Measurements from ENCODE around the gene PIK3R5. TPM values are rescaled to one million over a fixed set of nuclear protein-coding genes. Genes with fewer than 3 reads are reported as not detected.
"Not testable (repeated sequence)": the region's sequence is repeated elsewhere in the genome, so short reads cannot be mapped to it uniquely, and the experiment has no call there.

The PIK3R5 gene
- total RNA-seq, 6 donors from 2014 or later: 22.3 to 175 (median 49.8) TPM

- 34 to 43% methylated on average over 14 of the region's 14 CpGs for WGBS, 2 donors
- Histone ChIP-seq H3K27ac (no peak overlapping the region), H3K4me3 (no peak overlapping the region), H3K4me1 (peaks cover 6 to 20% (median 17%) of the 10 kb centered on the region in 4 donors), H3K27me3 (no peaks in the 10 kb centered on the region), H3K9me3 (no peaks in the 10 kb centered on the region), H3K36me3 (no peaks in the 10 kb centered on the region)
- ATAC-seq (ENCODE audit: low FRiP score in 2 of 2): no peak
- no peak for TF ChIP-seq CTCF (IDR thresholded peaks at IDR 0.05)
- no peak for TF ChIP-seq POLR2A (IDR thresholded peaks at IDR 0.05)
- no peak for TF ChIP-seq POLR2AphosphoS5 (IDR thresholded peaks at IDR 0.05)
- TF ChIP-seq EP300 (IDR thresholded peaks at IDR 0.05): no peak
- no peak for DNase-seq
Measured at GRCh38 chr17:8856869-8857575, 108.5 kb downstream of the PIK3R5 start.

- H3K27me3 ChIP-seq; H3K4me3 ChIP-seq; ATAC-seq (ENCODE audit: low FRiP score in 2 of 2); H3K27ac ChIP-seq; DNase-seq; H3K36me3 ChIP-seq; H3K9me3 ChIP-seq: not testable (repeated sequence)
- H3K4me1 ChIP-seq: peaks cover 6 to 20% (median 17%) of the 10 kb centered on the region in 4 donors
- 88 to 94% methylated on average over 6 of the region's 6 CpGs for WGBS, 2 donors
Measured at GRCh38 chr17:8856205-8856603, 109.3 kb downstream of the PIK3R5 start.

GRCh38 chr17:8855477-8856204 is 109.9 kb downstream of the PIK3R5 start:
- TF ChIP-seq EP300 (IDR thresholded peaks at IDR 0.05) (no peak), CTCF (IDR thresholded peaks at IDR 0.05) (no peak), POLR2A (IDR thresholded peaks at IDR 0.05) (no peak), POLR2AphosphoS5 (IDR thresholded peaks at IDR 0.05) (no peak)
- Histone ChIP-seq H3K4me1 (peaks cover 6 to 20% (median 16%) of the 10 kb centered on the region in 4 donors), H3K27ac (no peak overlapping the region), H3K36me3 (no peaks in the 10 kb centered on the region), H3K4me3 (no peak overlapping the region), H3K27me3 (no peaks in the 10 kb centered on the region), H3K9me3 (no peaks in the 10 kb centered on the region)
- 77 to 78% methylated on average over 17 of the region's 17 CpGs for WGBS, 2 donors
- no peak for ATAC-seq (ENCODE audit: low FRiP score in 2 of 2)
- DNase-seq: no peak

- 86 to 89% methylated on average over 5 of the region's 5 CpGs for WGBS, 2 donors
- no peaks in the 10 kb centered on the region for H3K27me3 ChIP-seq
- H3K36me3 ChIP-seq: no peaks in the 10 kb centered on the region
- DNase-seq (no peak), ATAC-seq (ENCODE audit: low FRiP score in 2 of 2) (no peak)
- TF ChIP-seq POLR2AphosphoS5 (IDR thresholded peaks at IDR 0.05) (no peak), CTCF (IDR thresholded peaks at IDR 0.05) (no peak), EP300 (IDR thresholded peaks at IDR 0.05) (no peak), POLR2A (IDR thresholded peaks at IDR 0.05) (no peak)
- H3K4me3 ChIP-seq: no peak overlapping the region
- H3K4me1 ChIP-seq: no peaks in the 10 kb centered on the region
- no peak overlapping the region for H3K27ac ChIP-seq
- no peaks in the 10 kb centered on the region for H3K9me3 ChIP-seq
Measured at GRCh38 chr17:8851600-8851999, 113.9 kb downstream of the PIK3R5 start.

GRCh38 chr17:8849311-8850041 is 116.0 kb downstream of the PIK3R5 start:
- WGBS, 2 donors: 66 to 69% methylated on average over 4 of the region's 4 CpGs
- H3K36me3 ChIP-seq: no peaks in the 10 kb centered on the region
- H3K9me3 ChIP-seq: no peaks in the 10 kb centered on the region
- no peaks in the 10 kb centered on the region for H3K27me3 ChIP-seq
- DNase-seq: no peak
- no peak overlapping the region for H3K27ac ChIP-seq
- no peaks in the 10 kb centered on the region for H3K4me1 ChIP-seq
- no peak overlapping the region for H3K4me3 ChIP-seq
- no peak for ATAC-seq (ENCODE audit: low FRiP score in 2 of 2)
- TF ChIP-seq CTCF (IDR thresholded peaks at IDR 0.05): no peak
- TF ChIP-seq POLR2AphosphoS5 (IDR thresholded peaks at IDR 0.05): no peak
- no peak for TF ChIP-seq POLR2A (IDR thresholded peaks at IDR 0.05)
- TF ChIP-seq EP300 (IDR thresholded peaks at IDR 0.05): no peak
